Purkinje cell (primary cell): Measurements from ENCODE around the gene LCN2. TPM values are rescaled to one million over a fixed set of nuclear protein-coding genes. Genes with fewer than 3 reads are reported as not detected.

ENCODE experiments used
- polyA plus RNA-seq: library from polyadenylated mRNA; unstranded; fragments of >200 nt; fragmentation: Nextera tagmentation; gene quantifications from 2 replicates; pipeline ENCODE4 v1.2.1, GENCODE V29; 2014

The LCN2 gene
- not detected in 2 replicates for polyA plus RNA-seq

DNA sequence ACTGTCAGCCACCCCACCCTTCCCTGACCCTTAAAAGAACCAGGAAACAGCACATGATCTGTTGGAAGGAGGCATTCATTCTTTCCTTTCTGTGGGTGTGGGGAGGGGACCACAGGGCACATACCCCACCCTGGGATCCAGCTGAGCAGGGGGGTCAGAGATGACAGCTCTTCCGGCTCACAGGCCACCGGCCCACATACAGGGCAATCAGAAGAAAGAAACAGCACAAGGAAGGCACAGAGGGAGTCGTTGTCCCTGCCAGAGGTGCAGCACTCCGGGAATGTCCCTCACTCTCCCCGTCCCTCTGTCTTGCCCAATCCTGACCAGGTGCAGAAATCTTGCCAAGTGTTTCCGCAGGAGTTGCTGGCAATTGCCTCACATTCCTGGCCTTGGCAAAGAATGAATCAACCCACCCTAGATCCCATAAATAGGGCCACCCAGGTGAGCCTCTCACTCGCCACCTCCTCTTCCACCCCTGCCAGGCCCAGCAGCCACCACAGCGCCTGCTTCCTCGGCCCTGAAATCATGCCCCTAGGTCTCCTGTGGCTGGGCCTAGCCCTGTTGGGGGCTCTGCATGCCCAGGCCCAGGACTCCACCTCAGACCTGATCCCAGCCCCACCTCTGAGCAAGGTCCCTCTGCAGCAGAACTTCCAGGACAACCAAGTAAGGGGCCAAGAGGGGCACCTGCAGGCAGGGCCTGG lies at the start of gene LCN2:
Gene LCN2, plus strand, starts transcription at position 453 of the 701 bp plus-strand sequence. Its CDS starts 73 bp downstream, at position 526.

DNA sequence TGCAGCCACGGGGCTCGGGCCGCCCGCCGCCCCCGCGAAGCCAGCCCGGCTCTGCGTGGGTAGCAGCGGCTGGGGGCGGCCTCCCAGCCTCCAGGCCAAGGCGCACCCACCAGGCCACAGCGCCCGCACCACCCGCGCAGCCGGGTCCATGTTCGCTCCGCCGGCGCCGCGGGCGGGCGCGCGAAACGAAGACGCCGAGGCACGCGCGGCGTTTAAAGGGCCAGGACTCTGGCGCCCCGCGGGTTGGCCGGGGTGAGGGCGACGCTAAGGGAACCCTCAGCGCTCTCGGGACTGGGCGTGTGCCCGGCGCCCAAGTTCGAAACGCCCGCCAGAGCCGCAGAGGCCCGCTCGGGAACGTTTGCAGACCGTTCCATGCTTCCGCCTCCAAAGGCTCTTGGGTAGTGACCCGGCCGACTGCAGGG lies 21.7 kb upstream of the LCN2 start, which contains the start of gene PTGES2:
Gene PTGES2, minus strand, starts transcription at position 162 of the 422 bp plus-strand sequence. Its CDS starts 12 bp downstream, at position 150.

GRCh38 chr9:128159784-128160602 lies 10.7 kb downstream of the LCN2 start, which contains the start of gene BBLN:
BBLN (plus strand) TSS chr9:128160265; CDS start chr9:128160408, 143 bp downstream.

DNA sequence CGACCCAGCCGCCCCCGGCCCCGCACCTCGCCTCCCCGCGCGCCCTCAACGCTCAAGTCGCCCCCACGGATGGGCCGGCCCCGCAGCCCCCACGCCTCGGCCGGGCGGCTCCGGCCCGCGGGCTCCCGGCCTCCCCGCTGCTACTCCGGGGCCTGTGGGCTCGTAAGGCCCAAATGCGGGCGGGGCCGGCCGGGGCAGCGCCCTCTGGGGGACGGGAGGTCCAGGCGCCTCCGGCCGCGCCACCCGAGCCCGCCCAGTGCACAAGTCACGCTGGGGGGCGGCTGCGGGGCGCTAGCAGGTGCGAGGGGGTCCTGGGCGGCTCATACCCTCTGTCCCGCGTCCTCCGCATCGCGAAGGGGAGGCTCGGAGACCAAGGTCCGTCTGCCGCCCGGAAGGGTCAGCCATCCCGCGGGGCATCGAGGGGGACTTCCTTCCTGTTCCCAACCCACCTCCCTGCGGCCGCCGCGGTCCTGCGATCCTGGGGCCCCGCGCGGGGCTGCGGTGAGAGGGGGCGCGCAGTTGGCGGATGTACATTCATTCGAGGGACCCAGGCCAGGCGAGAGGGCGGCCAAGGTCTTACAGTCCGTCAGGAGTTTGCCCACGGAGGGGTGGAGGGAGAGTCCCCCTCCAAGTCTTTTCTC lies 42.3 kb downstream of the LCN2 start, which contains the start of gene CIZ1:
Gene CIZ1, minus strand, starts transcription at position 167 of the 641 bp plus-strand sequence. CDS start 715 bp downstream, outside the sequence.

Other genes starting within 250 kb of the LCN2 start
- 2.7 and 6.1 TPM in 2 replicates for gene ST6GALNAC6, start 249.8 kb upstream of the LCN2 start, polyA plus RNA-seq
- gene ST6GALNAC4, start 232.4 kb upstream of the LCN2 start, polyA plus RNA-seq: 1.7 TPM in 2 replicates
- not detected in 2 replicates for gene PIP5KL1, start 218.7 kb upstream of the LCN2 start, polyA plus RNA-seq
- 13.0 and 32.8 TPM in 2 replicates for gene DPM2, start 211.6 kb upstream of the LCN2 start, polyA plus RNA-seq
- 1.2 and 4.2 TPM in 2 replicates for gene EEIG1, start 168.5 kb upstream of the LCN2 start, polyA plus RNA-seq
- gene NAIF1, start 82.1 kb upstream of the LCN2 start, polyA plus RNA-seq: 2.3 and 4.7 TPM in 2 replicates
- gene SLC25A25, start 81.2 kb upstream of the LCN2 start, polyA plus RNA-seq: 5.9 and 7.0 TPM in 2 replicates
- 6.8 and 6.9 TPM in 2 replicates for gene PTGES2, start 21.7 kb upstream of the LCN2 start, polyA plus RNA-seq
- gene BBLN, start 10.8 kb downstream of the LCN2 start, polyA plus RNA-seq: 10.5 and 53.4 TPM in 2 replicates
- gene CIZ1, start 42.1 kb downstream of the LCN2 start, polyA plus RNA-seq: 21.3 and 22.2 TPM in 2 replicates
- gene DNM1, start 53.9 kb downstream of the LCN2 start, polyA plus RNA-seq: 35.0 and 55.1 TPM in 2 replicates
- gene GOLGA2, start 126.6 kb downstream of the LCN2 start, polyA plus RNA-seq: 33.1 and 34.8 TPM in 2 replicates
- gene SWI5, start 126.8 kb downstream of the LCN2 start, polyA plus RNA-seq: 31.8 and 33.4 TPM in 2 replicates
- 1.9 and 9.7 TPM in 2 replicates for gene TRUB2, start 173.0 kb downstream of the LCN2 start, polyA plus RNA-seq
- 46.4 and 53.8 TPM in 2 replicates for gene COQ4, start 173.4 kb downstream of the LCN2 start, polyA plus RNA-seq
- gene SLC27A4, start 191.1 kb downstream of the LCN2 start, polyA plus RNA-seq: 10.0 and 14.7 TPM in 2 replicates
- 5.7 and 7.6 TPM in 2 replicates for gene URM1, start 221.9 kb downstream of the LCN2 start, polyA plus RNA-seq